WTC11 (cell line): ENCODE data around the gene KIF19.

ENCODE experiments used
- CREB1 ChIP-seq: sonication (generic); formaldehyde crosslinking; IDR thresholded peaks from 2 replicates; pipeline ENCODE4 v1.8.0; 2023; ENCODE audit warnings: mild to moderate bottlenecking, missing genetic modification reagents
- E2F4 ChIP-seq: sonication (generic); formaldehyde crosslinking; IDR thresholded peaks from 2 replicates; pipeline ENCODE4 v1.8.1; 2022; ENCODE audit warnings: low read depth, mild to moderate bottlenecking, moderate library complexity, missing genetic modification reagents, borderline replicate concordance
- EMX1 ChIP-seq: fragments of 250-450 bp; sonication (Bioruptor Pico); IDR thresholded peaks from 2 replicates; pipeline ENCODE4 v1.8.0; 2021; ENCODE audit warnings: mild to moderate bottlenecking
- FOXK1 ChIP-seq: sonication (generic); formaldehyde crosslinking; IDR thresholded peaks from 2 replicates; pipeline ENCODE4 v1.8.0; 2022; ENCODE audit warnings: mild to moderate bottlenecking, moderate library complexity, missing genetic modification reagents
- KAT7 ChIP-seq: sonication (generic); formaldehyde crosslinking; IDR thresholded peaks from 2 replicates; pipeline ENCODE4 v1.8.1; 2023; ENCODE audit warnings: missing genetic modification reagents, mild to moderate bottlenecking, borderline replicate concordance
- NFE2L1 ChIP-seq: sonication (generic); formaldehyde crosslinking; IDR thresholded peaks from 2 replicates; pipeline ENCODE4 v1.8.1; 2023; ENCODE audit warnings: missing genetic modification reagents
- PRRX2 ChIP-seq: fragments of 250-450 bp; sonication (Bioruptor Pico); IDR thresholded peaks from 2 replicates; pipeline ENCODE4 v1.8.0; 2021; ENCODE audit warnings: mild to moderate bottlenecking
- TF ChIP-seq, protein P1 (sequence below): fragments of 200-600 bp; IDR thresholded peaks from 2 replicates; pipeline ENCODE4 v1.8.0; 2022; ENCODE audit warnings: antibody characterized with exemption
- TF ChIP-seq, protein P2 (sequence below): sonication (generic); formaldehyde crosslinking; IDR thresholded peaks from 2 replicates; pipeline ENCODE4 v1.8.0; 2022; ENCODE audit warnings: mild to moderate bottlenecking, missing genetic modification reagents

- TF ChIP-seq, protein P1, sequence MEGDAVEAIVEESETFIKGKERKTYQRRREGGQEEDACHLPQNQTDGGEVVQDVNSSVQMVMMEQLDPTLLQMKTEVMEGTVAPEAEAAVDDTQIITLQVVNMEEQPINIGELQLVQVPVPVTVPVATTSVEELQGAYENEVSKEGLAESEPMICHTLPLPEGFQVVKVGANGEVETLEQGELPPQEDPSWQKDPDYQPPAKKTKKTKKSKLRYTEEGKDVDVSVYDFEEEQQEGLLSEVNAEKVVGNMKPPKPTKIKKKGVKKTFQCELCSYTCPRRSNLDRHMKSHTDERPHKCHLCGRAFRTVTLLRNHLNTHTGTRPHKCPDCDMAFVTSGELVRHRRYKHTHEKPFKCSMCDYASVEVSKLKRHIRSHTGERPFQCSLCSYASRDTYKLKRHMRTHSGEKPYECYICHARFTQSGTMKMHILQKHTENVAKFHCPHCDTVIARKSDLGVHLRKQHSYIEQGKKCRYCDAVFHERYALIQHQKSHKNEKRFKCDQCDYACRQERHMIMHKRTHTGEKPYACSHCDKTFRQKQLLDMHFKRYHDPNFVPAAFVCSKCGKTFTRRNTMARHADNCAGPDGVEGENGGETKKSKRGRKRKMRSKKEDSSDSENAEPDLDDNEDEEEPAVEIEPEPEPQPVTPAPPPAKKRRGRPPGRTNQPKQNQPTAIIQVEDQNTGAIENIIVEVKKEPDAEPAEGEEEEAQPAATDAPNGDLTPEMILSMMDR: no peak
- TF ChIP-seq KAT7 (CRISPR knock-in tag): no peak
- TF ChIP-seq FOXK1 (CRISPR knock-in tag): no peak
- TF ChIP-seq EMX1 (CRISPR knock-in tag): no peak
- TF ChIP-seq E2F4 (CRISPR knock-in tag): no peak
- no peak for TF ChIP-seq NFE2L1 (CRISPR knock-in tag)
- TF ChIP-seq PRRX2 (CRISPR knock-in tag): no peak
- TF ChIP-seq, protein P2, sequence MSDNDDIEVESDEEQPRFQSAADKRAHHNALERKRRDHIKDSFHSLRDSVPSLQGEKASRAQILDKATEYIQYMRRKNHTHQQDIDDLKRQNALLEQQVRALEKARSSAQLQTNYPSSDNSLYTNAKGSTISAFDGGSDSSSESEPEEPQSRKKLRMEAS (CRISPR knock-in tag): no peak
- no peak for TF ChIP-seq CREB1 (CRISPR knock-in tag)
Observed at GRCh38 chr17:74349120-74349519, 23.1 kb downstream of the KIF19 start.
